8988T (cell line): ENCODE data around the gene NCMAP.
"Not testable (repeated sequence)": the region's sequence is repeated elsewhere in the genome, so short reads cannot be mapped to it uniquely, and the experiment has no call there.

Experiments used
- DNase-seq: peaks from one replicate; pipeline ENCODE4 v3.0.0; 2011

Gene NCMAP

GRCh38 chr1:24555591-24556413 lies at the start of gene NCMAP:
Gene NCMAP, plus strand, starts transcription at chr1:24556087. Its CDS starts 39,344 bp downstream, at chr1:24595431.
- DNase-seq: no peak

GRCh38 chr1:24506691-24507381 lies 49.1 kb upstream of the NCMAP start:
- DNase-seq: no peak

GRCh38 chr1:24507405-24507804 lies 48.5 kb upstream of the NCMAP start:
- no peak for DNase-seq

- no peak for DNase-seq
These were observed 47.0 kb upstream of the NCMAP start for GRCh38 chr1:24508911-24509310.

GRCh38 chr1:24513706-24514105 lies 42.2 kb upstream of the NCMAP start:
- no peak for DNase-seq

- no peak for DNase-seq
These were observed 40.9 kb upstream of the NCMAP start for GRCh38 chr1:24514946-24515345.

- not testable (repeated sequence) for DNase-seq
These were observed 40.1 kb upstream of the NCMAP start for GRCh38 chr1:24515671-24516209.

- no peak for DNase-seq
These were observed 39.4 kb upstream of the NCMAP start for GRCh38 chr1:24516506-24516905.

GRCh38 chr1:24517898-24518297 lies 38.0 kb upstream of the NCMAP start:
- DNase-seq: no peak

- DNase-seq: not testable (repeated sequence)
These were observed 35.6 kb upstream of the NCMAP start for GRCh38 chr1:24520282-24520681.

GRCh38 chr1:24525606-24526005 lies 30.3 kb upstream of the NCMAP start:
- DNase-seq: no peak

- no peak for DNase-seq
These were observed 29.8 kb upstream of the NCMAP start for GRCh38 chr1:24526045-24526444.

- no peak for DNase-seq
These were observed 28.8 kb upstream of the NCMAP start for GRCh38 chr1:24526940-24527542.

GRCh38 chr1:24528744-24529143 lies 27.1 kb upstream of the NCMAP start:
- no peak for DNase-seq

- not testable (repeated sequence) for DNase-seq
These were observed 26.6 kb upstream of the NCMAP start for GRCh38 chr1:24529292-24529691.

- DNase-seq: no peak
These were observed 20.9 kb upstream of the NCMAP start for GRCh38 chr1:24535021-24535424.

GRCh38 chr1:24535778-24536177 lies 20.1 kb upstream of the NCMAP start:
- DNase-seq: no peak

GRCh38 chr1:24536391-24536840 lies 19.5 kb upstream of the NCMAP start:
- no peak for DNase-seq

GRCh38 chr1:24540051-24540905 lies 15.6 kb upstream of the NCMAP start:
- DNase-seq: no peak

- DNase-seq: no peak
These were observed 14.8 kb upstream of the NCMAP start for GRCh38 chr1:24540906-24541710.

- DNase-seq: no peak
These were observed 14.1 kb upstream of the NCMAP start for GRCh38 chr1:24541711-24542346.
